Common myeloid progenitor, CD34-positive (primary cell): Measurements from ENCODE around the gene IARS1.

Experiments used
- CTCF ChIA-PET: fragments of 350-600 bp; sonication (Branson Sonifier 250); formaldehyde crosslinking; loops from one replicate; lab custom pipeline; 2021; ENCODE audit warnings: antibody characterized with exemption; lab: Charles Lee
- POLR2A ChIA-PET: fragments of 350-600 bp; sonication (Branson Sonifier 250); formaldehyde crosslinking; loops from one replicate; lab custom pipeline; 2021; ENCODE audit warnings: antibody characterized with exemption; lab: Charles Lee
- DNase-seq, 3 donors: peaks; one replicate each; pipeline versions ENCODE4 v3.0.0 to v3.0.0-alpha.2; 2013
- H3K27ac ChIP-seq, 2 experiments: 1 replicate in 1 of 2; 2 replicates in 1 of 2; pipeline ENCODE4 v1.7.0; 2013; ENCODE audit warnings: inconsistent platforms in 2 of 2, low read length in 2 of 2, mild to moderate bottlenecking in 2 of 2, low read depth in 1 of 2, moderate library complexity in 1 of 2; ENCODE audit not compliant: severe bottlenecking in 2 of 2, insufficient read depth in 1 of 2, poor library complexity in 1 of 2
- H3K27me3 ChIP-seq, 5 experiments: replicated peaks in 2 of 5; 1 replicate in 3 of 5; 2 replicates in 2 of 5; pipeline versions ENCODE4 v1.6.1 to v1.7.0; 2013; ENCODE audit warnings: low read length in 4 of 5, mild to moderate bottlenecking in 2 of 5, moderate library complexity in 2 of 5, inconsistent platforms in 1 of 5; ENCODE audit not compliant: insufficient read depth in 5 of 5, control insufficient read depth in 4 of 5
- H3K36me3 ChIP-seq, 4 experiments: 1 replicate in 2 of 4; 2 replicates in 2 of 4; pipeline versions ENCODE4 v1.6.1 to v1.7.0; 2013; ENCODE audit warnings: low read length in 3 of 4, control low read depth in 1 of 4, mild to moderate bottlenecking in 1 of 4; ENCODE audit not compliant: control insufficient read depth in 4 of 4, insufficient read depth in 4 of 4
- H3K4me1 ChIP-seq, 4 experiments: 1 replicate in 3 of 4; 2 replicates in 1 of 4; pipeline versions ENCODE4 v1.6.1 to v1.7.1; 2013; ENCODE audit warnings: low read length in 3 of 4, mild to moderate bottlenecking in 3 of 4, control low read depth in 1 of 4, inconsistent platforms in 1 of 4, moderate library complexity in 1 of 4; ENCODE audit not compliant: control insufficient read depth in 4 of 4, insufficient read depth in 4 of 4; ENCODE audit errors: control extremely low read depth in 1 of 4
- H3K4me3 ChIP-seq, 7 experiments: 1 replicate in 4 of 7; 2 replicates in 3 of 7; pipeline versions ENCODE4 v1.5.1 to v1.7.0; 2013; ENCODE audit warnings: mild to moderate bottlenecking in 7 of 7, low read length in 6 of 7, moderate library complexity in 6 of 7, inconsistent platforms in 2 of 7, low read depth in 2 of 7, control low read depth in 1 of 7; ENCODE audit not compliant: insufficient read depth in 4 of 7, control insufficient read depth in 1 of 7; ENCODE audit errors: extremely low read depth in 1 of 7
- H3K9me3 ChIP-seq, 5 experiments: 1 replicate in 4 of 5; 2 replicates in 1 of 5; pipeline versions ENCODE4 v1.6.1 to v1.7.1; 2013; ENCODE audit warnings: low read length in 4 of 5, mild to moderate bottlenecking in 2 of 5, inconsistent platforms in 1 of 5, low read depth in 1 of 5, moderate library complexity in 1 of 5; ENCODE audit not compliant: control insufficient read depth in 4 of 5, insufficient read depth in 2 of 5; ENCODE audit errors: control extremely low read depth in 1 of 5
- WGBS: methylation state at CpG from one replicate; pipeline ENCODE4 v1.1.5; 2013; ENCODE audit not compliant: insufficient coverage; 5-methylcytosine and 5-hydroxymethylcytosine counted together

Gene IARS1

GRCh38 chr9:92298036-92298435 is 4.5 kb upstream of the IARS1 start:
- peaks cover 19 to 33% (median 27%) of the 10 kb centered on the region in 4 experiments for H3K4me1 ChIP-seq
- H3K27ac ChIP-seq = peak overlapping the region; percentile 40 to 46
- H3K4me3 ChIP-seq = peak overlapping the region in 1 of 7 experiments; percentile 45
- peaks cover 27 to 58% (median 42%) of the 10 kb centered on the region in 4 experiments for H3K36me3 ChIP-seq
- ChIA-PET CTCF (interaction anchor here (1.2 to 1.7 kb wide), 2 partner anchors 11 to 16 kb away, joined by 3 read pairs; no protein-coding TSS in a partner anchor), POLR2A (no interaction called here)
- DNase-seq = no peak
- H3K27me3 ChIP-seq = no peaks in the 10 kb centered on the region
- no peaks in the 10 kb centered on the region for H3K9me3 ChIP-seq
- WGBS = no CpG with 5 or more reads among the region's 3 CpGs

- peaks cover 25 to 53% (median 39%) of the 10 kb centered on the region in 4 experiments for H3K36me3 ChIP-seq
- H3K9me3 ChIP-seq = no peaks in the 10 kb centered on the region
- peak overlapping the region; percentile 40 to 46 for H3K27ac ChIP-seq
- peak in 2 of 3 donors; percentile 12 to 19 for DNase-seq
- CTCF ChIA-PET = interaction anchor here (1.2 to 2.3 kb wide), 2 partner anchors 17 to 159 kb away, joined by 3 to 5 read pairs; no protein-coding TSS in a partner anchor
- no peaks in the 10 kb centered on the region for H3K27me3 ChIP-seq
- POLR2A ChIA-PET = no interaction called here
- H3K4me1 ChIP-seq = peaks cover 23 to 37% (median 29%) of the 10 kb centered on the region in 4 experiments
- H3K4me3 ChIP-seq = peak overlapping the region in 1 of 7 experiments; percentile 45
- WGBS = 76% methylated on average over 2 of the region's 3 CpGs
Observed at GRCh38 chr9:92297611-92298010, 4.1 kb upstream of the IARS1 start.

- POLR2A ChIA-PET = interaction anchor here (0.9 kb wide), 1 partner anchor 30 kb away, joined by 4 read pairs; the partner anchor contains the start of genes CENPP and NOL8
- H3K4me3 ChIP-seq = peak overlapping the region in 1 of 7 experiments; percentile 43
- CTCF ChIA-PET = interaction anchor here (1.4 to 2.3 kb wide), 4 partner anchors 9 to 340 kb away, joined by 3 to 5 read pairs (median 4); no protein-coding TSS in a partner anchor
- H3K4me1 ChIP-seq = peaks cover 25 to 50% (median 42%) of the 10 kb centered on the region in 4 experiments
- H3K9me3 ChIP-seq = no peaks in the 10 kb centered on the region
- 0% methylated on average over 2 of the region's 4 CpGs for WGBS
- DNase-seq = peak; percentile 84 to 97 (median 96)
- no peaks in the 10 kb centered on the region for H3K27me3 ChIP-seq
- H3K27ac ChIP-seq = peak overlapping the region; percentile 78 to 96
- peaks cover 17 to 46% (median 27%) of the 10 kb centered on the region in 4 experiments for H3K36me3 ChIP-seq
Observed at GRCh38 chr9:92295827-92296258, 2.3 kb upstream of the IARS1 start.

DNA sequence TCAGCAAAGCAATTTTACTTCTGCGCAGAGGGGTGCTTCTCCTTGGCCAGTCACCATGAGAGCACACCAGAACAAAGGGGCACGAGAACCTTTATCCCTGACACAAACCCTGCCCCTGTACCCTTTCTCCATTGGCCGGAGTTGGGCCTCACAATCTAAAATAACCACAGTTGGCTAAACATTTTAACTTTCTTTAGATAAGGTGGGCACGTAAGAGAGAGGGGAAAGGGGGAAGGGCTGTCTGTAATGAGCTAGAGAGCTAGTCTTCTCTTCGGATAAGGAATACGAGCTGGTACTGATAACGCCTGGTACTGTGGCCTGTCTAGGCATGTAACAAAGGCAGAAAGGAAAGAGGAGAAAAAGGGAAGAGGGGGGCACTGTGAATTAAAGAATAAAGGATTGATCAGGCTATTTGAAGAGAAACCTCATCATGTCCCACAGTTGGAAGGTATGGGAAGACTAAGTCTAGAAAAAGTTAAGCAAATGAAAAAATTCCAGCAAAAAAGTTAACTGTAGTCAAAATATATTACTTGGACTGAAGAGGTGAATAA is 1.8 kb upstream of the IARS1 start:
- peak; percentile 24 to 54 (median 31) for DNase-seq
- peak overlapping the region; percentile 78 to 96 for H3K27ac ChIP-seq
- peaks cover 19 to 42% (median 26%) of the 10 kb centered on the region in 4 experiments for H3K36me3 ChIP-seq
- ChIA-PET CTCF (interaction anchor here (1.4 to 2.3 kb wide), 4 partner anchors 9 to 340 kb away, joined by 3 to 5 read pairs (median 4); no protein-coding TSS in a partner anchor), POLR2A (interaction anchor here (0.9 kb wide), 1 partner anchor 30 kb away, joined by 4 read pairs; the partner anchor contains the start of genes CENPP and NOL8)
- no peaks in the 10 kb centered on the region for H3K27me3 ChIP-seq
- H3K4me1 ChIP-seq = peaks cover 25 to 50% (median 42%) of the 10 kb centered on the region in 4 experiments
- 76% methylated on average over 5 of the region's 7 CpGs for WGBS
- no peaks in the 10 kb centered on the region for H3K9me3 ChIP-seq
- peak overlapping the region in 3 of 7 experiments; percentile 14 to 43 (median 24) for H3K4me3 ChIP-seq

DNA sequence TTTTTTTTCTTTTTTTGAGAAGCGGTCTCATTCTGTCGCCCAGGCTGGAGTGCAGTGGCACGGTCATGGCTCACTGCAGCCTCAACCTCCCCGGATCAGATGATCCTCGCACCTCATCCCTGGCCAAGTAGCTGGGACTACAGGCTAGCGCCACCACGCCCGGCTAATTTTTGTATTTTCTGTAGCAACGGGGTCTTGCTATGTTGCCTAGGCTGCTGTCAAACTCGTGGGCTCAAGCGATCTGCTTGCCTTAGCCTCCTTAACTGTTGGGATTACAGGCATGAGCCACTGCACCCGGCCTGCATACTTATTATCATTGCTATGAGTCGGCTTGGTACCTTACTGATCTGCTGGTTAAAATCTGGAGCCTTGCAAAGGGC is 790 bp upstream of the IARS1 start:
- 27% methylated on average over 13 of the region's 13 CpGs for WGBS
- peak in 2 of 3 donors; percentile 31 to 47 for DNase-seq
- peaks cover 25 to 50% (median 42%) of the 10 kb centered on the region in 4 experiments for H3K4me1 ChIP-seq
- peak overlapping the region; percentile 78 to 96 for H3K27ac ChIP-seq
- POLR2A ChIA-PET = no interaction called here
- H3K4me3 ChIP-seq = peak overlapping the region in 6 of 7 experiments; percentile 88 to 95 (median 92)
- no peaks in the 10 kb centered on the region for H3K27me3 ChIP-seq
- peaks cover 15 to 41% (median 19%) of the 10 kb centered on the region in 4 experiments for H3K36me3 ChIP-seq
- CTCF ChIA-PET = interaction anchor here (1.4 kb wide), 1 partner anchor 341 kb away, joined by 4 read pairs; no protein-coding TSS in a partner anchor
- H3K9me3 ChIP-seq = no peaks in the 10 kb centered on the region

DNA sequence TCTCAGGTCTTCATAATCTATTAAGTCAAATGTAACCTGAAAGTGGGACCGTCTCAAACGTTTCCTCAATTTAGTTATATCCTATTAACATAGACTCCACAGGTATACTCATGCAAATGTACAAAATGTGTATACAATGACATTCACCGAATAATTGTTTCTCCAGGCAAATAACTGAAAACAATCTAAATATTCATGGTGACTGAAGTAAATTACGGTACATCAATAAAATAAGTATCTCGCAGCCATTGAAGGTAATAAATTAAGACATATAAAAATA is 482 bp downstream of the IARS1 start:
- WGBS = no CpG with 5 or more reads among the region's 5 CpGs
- no peaks in the 10 kb centered on the region for H3K9me3 ChIP-seq
- H3K4me3 ChIP-seq = peak overlapping the region in 6 of 7 experiments; percentile 88 to 95 (median 92)
- ChIA-PET POLR2A (no interaction called here), CTCF (no interaction called here)
- peak in 1 of 3 donors; percentile 10 for DNase-seq
- H3K27ac ChIP-seq = peak overlapping the region; percentile 86 to 96
- peaks cover 11 to 36% (median 16%) of the 10 kb centered on the region in 4 experiments for H3K36me3 ChIP-seq
- no peaks in the 10 kb centered on the region for H3K27me3 ChIP-seq
- H3K4me1 ChIP-seq = peaks cover 25 to 49% (median 42%) of the 10 kb centered on the region in 4 experiments
